ENCODE data around the gene CELF2.

CELF2 gene

GRCh38 chr10:11231285-11231684 lies 213.6 kb downstream of the CELF2 start:
- DNase-seq = no peak

GRCh38 chr10:11232222-11232961 lies 214.7 kb downstream of the CELF2 start:
- DNase-seq = no peak

- no peak for DNase-seq
Measured at GRCh38 chr10:11234857-11235531, 217.3 kb downstream of the CELF2 start.

GRCh38 chr10:11235771-11236170 lies 218.1 kb downstream of the CELF2 start:
- no peak for DNase-seq

GRCh38 chr10:11236234-11236633 lies 218.6 kb downstream of the CELF2 start:
- no peak for DNase-seq

- DNase-seq = no peak
Measured at GRCh38 chr10:11237571-11237970, 219.9 kb downstream of the CELF2 start.

GRCh38 chr10:11238893-11239292 lies 221.2 kb downstream of the CELF2 start:
- DNase-seq = no peak

GRCh38 chr10:11240641-11241040 lies 223.0 kb downstream of the CELF2 start:
- no peak for DNase-seq

- no peak for DNase-seq
Measured at GRCh38 chr10:11242443-11243387, 225.0 kb downstream of the CELF2 start.

- DNase-seq = no peak
Measured at GRCh38 chr10:11243425-11244222, 226.0 kb downstream of the CELF2 start.

- no peak for DNase-seq
Measured at GRCh38 chr10:11245095-11245479, 227.4 kb downstream of the CELF2 start.

GRCh38 chr10:11245510-11245909 lies 227.8 kb downstream of the CELF2 start:
- no peak for DNase-seq

GRCh38 chr10:11245981-11246590 lies 228.4 kb downstream of the CELF2 start:
- DNase-seq = no peak

GRCh38 chr10:11246752-11247467 lies 229.2 kb downstream of the CELF2 start:
- DNase-seq = no peak

- no peak for DNase-seq
Measured at GRCh38 chr10:11249152-11249807, 231.6 kb downstream of the CELF2 start.

GRCh38 chr10:11249808-11250195 lies 232.1 kb downstream of the CELF2 start:
- no peak for DNase-seq

- DNase-seq = no peak
Measured at GRCh38 chr10:11250304-11250703, 232.6 kb downstream of the CELF2 start.

- no peak for DNase-seq
Measured at GRCh38 chr10:11252887-11253286, 235.2 kb downstream of the CELF2 start.

- no peak for DNase-seq
Measured at GRCh38 chr10:11253385-11254002, 235.8 kb downstream of the CELF2 start.

GRCh38 chr10:11255156-11255555 lies 237.5 kb downstream of the CELF2 start:
- no peak for DNase-seq
